ENCODE results near the gene KSR2.

The KSR2 gene

GRCh38 chr12:117517219-117517739 is 451.5 kb downstream of the KSR2 start:
- DNase-seq: no peak

- DNase-seq: no peak
Observed at GRCh38 chr12:117516034-117516433, 452.8 kb downstream of the KSR2 start.

- DNase-seq: no peak
Observed at GRCh38 chr12:117514016-117514415, 454.8 kb downstream of the KSR2 start.

GRCh38 chr12:117513353-117513752 is 455.4 kb downstream of the KSR2 start:
- DNase-seq: no peak

- DNase-seq: no peak
Observed at GRCh38 chr12:117508468-117508867, 460.3 kb downstream of the KSR2 start.

- DNase-seq: no peak
Observed at GRCh38 chr12:117507548-117507947, 461.2 kb downstream of the KSR2 start.

- no peak for DNase-seq
Observed at GRCh38 chr12:117506333-117506732, 462.5 kb downstream of the KSR2 start.

GRCh38 chr12:117502633-117503032 is 466.2 kb downstream of the KSR2 start:
- no peak for DNase-seq

GRCh38 chr12:117502233-117502632 is 466.6 kb downstream of the KSR2 start:
- no peak for DNase-seq

- DNase-seq: no peak
Observed at GRCh38 chr12:117501076-117501869, 467.5 kb downstream of the KSR2 start.

GRCh38 chr12:117499759-117500485 is 468.9 kb downstream of the KSR2 start:
- no peak for DNase-seq

GRCh38 chr12:117498880-117499279 is 469.9 kb downstream of the KSR2 start:
- no peak for DNase-seq

- DNase-seq: no peak
Observed at GRCh38 chr12:117498256-117498655, 470.5 kb downstream of the KSR2 start.

- DNase-seq: no peak
Observed at GRCh38 chr12:117497407-117497806, 471.4 kb downstream of the KSR2 start.

- DNase-seq: no peak
Observed at GRCh38 chr12:117494833-117495655, 473.7 kb downstream of the KSR2 start.

- no peak for DNase-seq
Observed at GRCh38 chr12:117491711-117492110, 477.1 kb downstream of the KSR2 start.

GRCh38 chr12:117490130-117490529 is 478.7 kb downstream of the KSR2 start:
- no peak for DNase-seq

GRCh38 chr12:117489671-117490070 is 479.1 kb downstream of the KSR2 start:
- no peak for DNase-seq

- DNase-seq: no peak
Observed at GRCh38 chr12:117486840-117487659, 481.7 kb downstream of the KSR2 start.

GRCh38 chr12:117485984-117486839 is 482.6 kb downstream of the KSR2 start:
- DNase-seq: no peak

- DNase-seq: no peak
Observed at GRCh38 chr12:117484901-117485300, 483.9 kb downstream of the KSR2 start.
